Measurements from ENCODE around the gene TCERG1.

TCERG1 gene

DNA sequence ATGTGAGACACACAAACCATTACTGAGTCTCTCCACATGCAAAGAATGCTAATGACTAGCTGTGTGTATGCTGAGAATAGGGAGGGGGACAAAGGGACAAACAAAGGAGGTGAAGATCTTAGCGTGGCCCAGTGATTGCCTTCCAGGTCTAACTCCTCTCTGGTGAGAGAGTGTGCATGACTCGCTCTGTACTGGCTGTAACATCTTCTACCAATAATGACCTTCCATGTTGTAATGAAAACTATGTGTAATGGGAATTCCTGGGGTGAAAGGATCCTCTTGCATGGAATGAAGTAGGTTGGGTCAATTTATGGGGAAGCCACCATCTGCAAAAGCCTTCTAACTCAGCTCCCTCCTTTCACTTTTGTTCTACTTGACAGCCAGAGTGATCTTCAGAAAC is 93.3 kb downstream of the TCERG1 start:
- Histone ChIP-seq H3K27me3 (ENCODE audit: low read depth, low read length) (no peaks in the 10 kb centered on the region), H3K4me1 (ENCODE audit: low read length) (no peaks in the 10 kb centered on the region), H3K27ac (ENCODE audit: low read length) (no peak overlapping the region), H2AFZ (ENCODE audit: low read depth, low read length) (no peak overlapping the region), H3K79me2 (ENCODE audit: low read length) (no peaks in the 10 kb centered on the region), H3K4me2 (ENCODE audit: low read length) (no peak overlapping the region), H3K9me3 (ENCODE audit: insufficient read depth, low read length) (no peaks in the 10 kb centered on the region), H4K20me1 (ENCODE audit: insufficient read depth, low read length) (no peaks in the 10 kb centered on the region), H3K36me3 (replicated peaks; ENCODE audit: low read depth, low read length) (no peaks in the 10 kb centered on the region), H3K9ac (ENCODE audit: low read length) (no peak overlapping the region), H3K4me3 (ENCODE audit: low read length) (no peak overlapping the region)
- TF ChIP-seq, protein P1, sequence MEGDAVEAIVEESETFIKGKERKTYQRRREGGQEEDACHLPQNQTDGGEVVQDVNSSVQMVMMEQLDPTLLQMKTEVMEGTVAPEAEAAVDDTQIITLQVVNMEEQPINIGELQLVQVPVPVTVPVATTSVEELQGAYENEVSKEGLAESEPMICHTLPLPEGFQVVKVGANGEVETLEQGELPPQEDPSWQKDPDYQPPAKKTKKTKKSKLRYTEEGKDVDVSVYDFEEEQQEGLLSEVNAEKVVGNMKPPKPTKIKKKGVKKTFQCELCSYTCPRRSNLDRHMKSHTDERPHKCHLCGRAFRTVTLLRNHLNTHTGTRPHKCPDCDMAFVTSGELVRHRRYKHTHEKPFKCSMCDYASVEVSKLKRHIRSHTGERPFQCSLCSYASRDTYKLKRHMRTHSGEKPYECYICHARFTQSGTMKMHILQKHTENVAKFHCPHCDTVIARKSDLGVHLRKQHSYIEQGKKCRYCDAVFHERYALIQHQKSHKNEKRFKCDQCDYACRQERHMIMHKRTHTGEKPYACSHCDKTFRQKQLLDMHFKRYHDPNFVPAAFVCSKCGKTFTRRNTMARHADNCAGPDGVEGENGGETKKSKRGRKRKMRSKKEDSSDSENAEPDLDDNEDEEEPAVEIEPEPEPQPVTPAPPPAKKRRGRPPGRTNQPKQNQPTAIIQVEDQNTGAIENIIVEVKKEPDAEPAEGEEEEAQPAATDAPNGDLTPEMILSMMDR (IDR thresholded peaks at IDR 0.05; ENCODE audit: low read depth, low read length), result no peak
- no peak for TF ChIP-seq EZH2phosphoT487 (IDR thresholded peaks at IDR 0.05; ENCODE audit: low read depth)

DNA sequence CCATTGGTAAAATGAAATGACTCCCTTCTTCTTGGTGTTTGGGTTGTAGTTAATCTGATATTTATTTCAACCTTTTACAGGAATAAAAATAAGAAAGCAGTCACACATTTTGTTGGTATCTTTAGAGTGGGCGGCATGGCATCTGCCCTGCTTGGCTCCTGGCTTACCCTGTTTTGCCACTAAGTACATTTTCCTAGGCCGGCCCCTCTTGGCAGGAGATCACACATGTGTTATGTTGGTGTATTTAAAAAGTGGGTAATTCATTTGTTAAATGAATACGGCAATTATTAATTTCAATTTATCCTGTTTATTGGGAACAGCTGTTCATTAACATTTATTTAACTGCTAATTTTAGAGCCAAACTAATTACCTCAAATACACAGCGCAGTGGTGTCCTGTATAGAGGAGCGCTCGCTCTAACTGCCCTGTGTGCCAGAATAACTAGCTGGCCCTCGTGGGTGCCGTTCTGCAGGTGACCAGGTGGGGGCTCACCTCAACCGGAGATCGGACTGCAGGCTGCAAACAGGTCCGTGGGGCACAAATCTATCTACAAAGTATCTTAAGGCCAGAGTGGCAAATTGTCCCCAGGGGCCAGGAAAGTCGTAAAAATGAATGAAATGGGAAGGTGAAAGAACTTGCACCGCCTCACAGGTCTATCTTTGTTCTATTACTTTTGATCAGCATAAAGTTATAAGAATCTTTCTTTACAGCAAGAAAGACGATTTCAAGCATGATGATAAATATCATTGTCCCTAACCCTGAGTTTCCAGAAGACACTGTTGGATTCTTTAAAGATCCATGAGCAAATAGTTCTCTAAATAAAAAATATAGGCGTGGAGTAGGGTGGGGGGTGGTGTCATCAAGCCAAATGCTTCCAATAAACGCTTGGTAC is 95.1 kb downstream of the TCERG1 start:
- Histone ChIP-seq H3K4me1 (ENCODE audit: low read length) (no peaks in the 10 kb centered on the region), H4K20me1 (ENCODE audit: insufficient read depth, low read length) (no peaks in the 10 kb centered on the region), H3K4me3 (ENCODE audit: low read length) (no peak overlapping the region), H2AFZ (ENCODE audit: low read depth, low read length) (no peak overlapping the region), H3K79me2 (ENCODE audit: low read length) (no peaks in the 10 kb centered on the region), H3K36me3 (replicated peaks; ENCODE audit: low read depth, low read length) (no peaks in the 10 kb centered on the region), H3K9me3 (ENCODE audit: insufficient read depth, low read length) (no peaks in the 10 kb centered on the region), H3K27ac (ENCODE audit: low read length) (no peak overlapping the region), H3K9ac (ENCODE audit: low read length) (no peak overlapping the region), H3K27me3 (ENCODE audit: low read depth, low read length) (peaks cover 5% of the 10 kb centered on the region; the same call in 1 of the 2 replicates), H3K4me2 (ENCODE audit: low read length) (no peak overlapping the region)
- TF ChIP-seq, protein P1 (IDR thresholded peaks at IDR 0.05; ENCODE audit: low read depth, low read length), result peak; percentile 74
- no peak for TF ChIP-seq EZH2phosphoT487 (IDR thresholded peaks at IDR 0.05; ENCODE audit: low read depth)

DNA sequence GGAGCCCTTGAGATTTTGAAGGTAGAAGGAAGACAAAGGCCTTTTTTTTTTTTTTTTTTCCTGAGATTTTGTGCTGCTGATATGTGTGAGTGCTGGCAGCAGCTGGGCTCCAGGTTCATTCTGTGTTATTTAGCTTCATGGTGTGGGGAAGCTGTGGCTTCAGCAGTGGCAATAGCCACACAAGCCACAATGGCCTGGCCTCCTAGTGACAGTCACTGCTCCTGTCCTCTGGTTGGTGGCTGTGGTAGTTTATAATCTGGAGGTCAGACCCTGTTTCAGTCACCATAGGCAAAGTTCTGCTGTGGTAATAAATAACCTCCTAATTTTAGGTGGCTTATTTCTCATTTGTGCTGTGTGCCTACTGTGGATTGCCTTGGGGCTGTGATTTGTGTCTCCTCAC is 97.1 kb downstream of the TCERG1 start:
- peaks cover 5% of the 10 kb centered on the region; the same call in 1 of the 2 replicates for H3K27me3 ChIP-seq (ENCODE audit: low read depth, low read length)
- H4K20me1 ChIP-seq (ENCODE audit: insufficient read depth, low read length), result no peaks in the 10 kb centered on the region
- TF ChIP-seq, protein P1 (IDR thresholded peaks at IDR 0.05; ENCODE audit: low read depth, low read length), result no peak
- TF ChIP-seq EZH2phosphoT487 (IDR thresholded peaks at IDR 0.05; ENCODE audit: low read depth), result no peak
- H3K9ac ChIP-seq (ENCODE audit: low read length), result no peak overlapping the region
- H3K9me3 ChIP-seq (ENCODE audit: insufficient read depth, low read length), result no peaks in the 10 kb centered on the region
- H3K4me3 ChIP-seq (ENCODE audit: low read length), result no peak overlapping the region
- no peaks in the 10 kb centered on the region for H3K79me2 ChIP-seq (ENCODE audit: low read length)
- H3K4me2 ChIP-seq (ENCODE audit: low read length), result no peak overlapping the region
- no peak overlapping the region for H3K27ac ChIP-seq (ENCODE audit: low read length)
- peaks cover 14% of the 10 kb centered on the region for H3K4me1 ChIP-seq (ENCODE audit: low read length)
- no peak overlapping the region for H2AFZ ChIP-seq (ENCODE audit: low read depth, low read length)
- no peaks in the 10 kb centered on the region for H3K36me3 ChIP-seq (replicated peaks; ENCODE audit: low read depth, low read length)

DNA sequence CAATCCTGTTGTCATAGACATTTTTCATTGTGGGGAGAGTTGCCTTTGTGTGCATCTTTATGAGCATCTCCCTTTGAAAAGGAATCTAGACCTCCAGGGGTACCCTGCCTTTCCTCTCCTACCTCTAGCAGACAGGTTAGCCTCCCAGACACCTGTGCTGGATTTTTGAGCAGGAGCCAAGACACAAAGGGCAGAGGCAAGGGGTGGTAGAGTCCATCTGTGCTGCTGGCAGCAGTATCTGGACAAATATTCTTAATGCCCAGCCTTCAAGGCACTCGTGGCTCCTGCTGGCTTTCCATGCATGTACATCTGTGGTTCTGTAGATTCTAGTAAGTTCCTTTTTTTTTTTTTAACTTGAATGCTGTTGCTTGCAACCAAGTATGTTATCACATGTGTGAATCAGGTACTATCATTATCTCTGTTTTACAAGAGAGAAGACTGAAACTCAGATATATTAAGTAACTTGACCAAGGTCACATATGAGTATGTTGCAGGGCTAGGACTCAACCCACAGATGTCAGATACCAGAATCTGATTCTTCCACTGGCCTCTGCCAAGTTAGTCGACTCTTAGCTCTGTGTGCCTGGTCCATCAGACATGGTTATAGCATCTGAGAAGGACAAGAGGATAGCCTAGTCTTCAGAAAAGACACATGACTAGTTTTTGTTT is 101.8 kb downstream of the TCERG1 start:
- no peak overlapping the region for H3K27ac ChIP-seq (ENCODE audit: low read length)
- no peaks in the 10 kb centered on the region for H3K79me2 ChIP-seq (ENCODE audit: low read length)
- TF ChIP-seq EZH2phosphoT487 (IDR thresholded peaks at IDR 0.05; ENCODE audit: low read depth), result no peak
- TF ChIP-seq, protein P1 (IDR thresholded peaks at IDR 0.05; ENCODE audit: low read depth, low read length), result no peak
- peak overlapping the region; percentile 3; the same call in 1 of the 2 replicates for H3K4me2 ChIP-seq (ENCODE audit: low read length)
- no peaks in the 10 kb centered on the region for H4K20me1 ChIP-seq (ENCODE audit: insufficient read depth, low read length)
- H3K4me1 ChIP-seq (ENCODE audit: low read length), result peaks cover 27% of the 10 kb centered on the region
- no peak overlapping the region for H3K9ac ChIP-seq (ENCODE audit: low read length)
- H3K9me3 ChIP-seq (ENCODE audit: insufficient read depth, low read length), result no peaks in the 10 kb centered on the region
- peaks cover 8% of the 10 kb centered on the region; the same call in 1 of the 2 replicates for H3K27me3 ChIP-seq (ENCODE audit: low read depth, low read length)
- H3K4me3 ChIP-seq (ENCODE audit: low read length), result no peak overlapping the region
- H2AFZ ChIP-seq (ENCODE audit: low read depth, low read length), result no peak overlapping the region
- no peaks in the 10 kb centered on the region for H3K36me3 ChIP-seq (replicated peaks; ENCODE audit: low read depth, low read length)

All from OCI-LY3 (cell line).